CD4-positive, alpha-beta T cell (primary cell): Measurements from ENCODE around the gene ENTPD7. TPM values are rescaled to one million over a fixed set of nuclear protein-coding genes. Genes with fewer than 3 reads are reported as not detected.
A peak's percentile ranks its signal among the peaks of the same experiment; 100 is the strongest.

Source experiments
- ATAC-seq: fragments of 200-7000 bp; cut with Tn5 transposase; one replicate; pipeline ENCODE4 v1.10.0; 2022; ENCODE audit warnings: mild to moderate bottlenecking; ENCODE audit not compliant: poor library complexity
- CTCF ChIA-PET: fragments of 350-600 bp; sonication (Branson Sonifier 250); formaldehyde crosslinking; loops from one replicate; lab custom pipeline; 2021; ENCODE audit warnings: antibody characterized with exemption, inconsistent platforms; lab: Charles Lee
- POLR2A ChIA-PET: fragments of 350-600 bp; sonication (Branson Sonifier 250); formaldehyde crosslinking; loops from one replicate; lab custom pipeline; 2021; ENCODE audit warnings: antibody characterized with exemption, inconsistent platforms; lab: Charles Lee
- DNase-seq, 14 experiments: peaks; one replicate each; pipeline ENCODE4 v3.0.0-alpha.2; 2013 to 2020; ENCODE audit warnings: mixed read lengths in 2 of 14
- H3K27ac ChIP-seq, 2 donors: one replicate each; pipeline versions ENCODE4 v1.5.1 to v1.7.0; 2013; ENCODE audit warnings: low read length in 2 of 2, low read depth in 1 of 2, mild to moderate bottlenecking in 1 of 2
- H3K27me3 ChIP-seq, 2 experiments: 1 replicate in 1 of 2; 2 replicates in 1 of 2; pipeline versions ENCODE4 v1.6.1 to v1.7.0; 2013; ENCODE audit warnings: low read length in 2 of 2, control low read depth in 1 of 2, mild to moderate bottlenecking in 1 of 2, moderate library complexity in 1 of 2; ENCODE audit not compliant: insufficient read depth in 2 of 2, control insufficient read depth in 1 of 2
- H3K36me3 ChIP-seq: one replicate; pipeline ENCODE4 v1.6.1; 2013; ENCODE audit warnings: low read length, control low read depth; ENCODE audit not compliant: insufficient read depth
- H3K4me1 ChIP-seq: one replicate; pipeline ENCODE4 v1.6.1; 2013; ENCODE audit warnings: low read length, control low read depth; ENCODE audit not compliant: insufficient read depth
- H3K4me3 ChIP-seq: one replicate; pipeline ENCODE4 v1.5.1; 2013; ENCODE audit warnings: mild to moderate bottlenecking, low read length, moderate library complexity
- H3K9me3 ChIP-seq, 2 experiments: 1 replicate in 1 of 2; 2 replicates in 1 of 2; pipeline versions ENCODE4 v1.6.1 to v1.7.0; 2013; ENCODE audit warnings: low read length in 2 of 2, mild to moderate bottlenecking in 2 of 2, control low read depth in 1 of 2, moderate library complexity in 1 of 2; ENCODE audit not compliant: control insufficient read depth in 1 of 2, insufficient read depth in 1 of 2
- H3K27ac Mint-ChIP-seq: one replicate; pipeline ENCODE4 v1.8.0; 2020; ENCODE audit warnings: mixed read lengths
- H3K27me3 Mint-ChIP-seq: one replicate; pipeline ENCODE4 v1.8.0; 2021; ENCODE audit warnings: mixed read lengths
- H3K36me3 Mint-ChIP-seq: one replicate; pipeline ENCODE4 v1.8.0; 2021; ENCODE audit warnings: low read depth, mixed read lengths
- H3K4me1 Mint-ChIP-seq: one replicate; pipeline ENCODE4 v1.8.0; 2021; ENCODE audit warnings: low read depth, mixed read lengths
- H3K4me3 Mint-ChIP-seq: one replicate; pipeline ENCODE4 v1.8.0; 2020; ENCODE audit warnings: mild to moderate bottlenecking, mixed read lengths
- H3K9me3 Mint-ChIP-seq: one replicate; pipeline ENCODE4 v1.8.0; 2020; ENCODE audit warnings: mixed read lengths
- intact Hi-C, 2 experiments: fragments of 100-400 bp; cut with DNase I in 1 of 2; cut with micrococcal nuclease in 1 of 2; formaldehyde crosslinking; loops; one replicate each; pipeline versions ENCODE4 v1.15.1 to v1.9.0; 2023 to 2025; cut with DNase I, micrococcal nuclease
- polyA plus RNA-seq, 2 donors: library from polyadenylated mRNA; unstranded; fragments of 120-200 nt; gene quantifications; one replicate each; pipeline ENCODE4 v1.2.1, GENCODE V29; 2013
- total RNA-seq, 174 experiments: library from RNA in 2 of 174; stranded (reverse) in 2 of 174; gene quantifications; one replicate each; pipeline ENCODE4 v1.2.3 and lab custom pipeline; 2021 to 2026
- TF ChIP-seq, protein P1 (sequence below): fragments of 200-600 bp; IDR thresholded peaks from one replicate; pipeline ENCODE4 v1.8.0; 2022; ENCODE audit warnings: antibody characterized with exemption, mild to moderate bottlenecking

The ENTPD7 gene, protein sequence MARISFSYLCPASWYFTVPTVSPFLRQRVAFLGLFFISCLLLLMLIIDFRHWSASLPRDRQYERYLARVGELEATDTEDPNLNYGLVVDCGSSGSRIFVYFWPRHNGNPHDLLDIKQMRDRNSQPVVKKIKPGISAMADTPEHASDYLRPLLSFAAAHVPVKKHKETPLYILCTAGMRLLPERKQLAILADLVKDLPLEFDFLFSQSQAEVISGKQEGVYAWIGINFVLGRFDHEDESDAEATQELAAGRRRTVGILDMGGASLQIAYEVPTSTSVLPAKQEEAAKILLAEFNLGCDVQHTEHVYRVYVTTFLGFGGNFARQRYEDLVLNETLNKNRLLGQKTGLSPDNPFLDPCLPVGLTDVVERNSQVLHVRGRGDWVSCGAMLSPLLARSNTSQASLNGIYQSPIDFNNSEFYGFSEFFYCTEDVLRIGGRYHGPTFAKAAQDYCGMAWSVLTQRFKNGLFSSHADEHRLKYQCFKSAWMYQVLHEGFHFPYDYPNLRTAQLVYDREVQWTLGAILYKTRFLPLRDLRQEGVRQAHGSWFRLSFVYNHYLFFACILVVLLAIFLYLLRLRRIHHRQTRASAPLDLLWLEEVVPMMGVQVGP
- total RNA-seq (1 to 10 TPM; 1.1 to 1.4 TPM), total RNA-seq (lab: John Stamatoyannopoulos, UW) (4.8 to 35.6 (median 12.8) reads per million in 172 experiments)
- polyA plus RNA-seq (2013, experiment 1 of 2): 3.0 TPM
- 3.0 TPM for polyA plus RNA-seq (2013, experiment 2 of 2)

DNA sequence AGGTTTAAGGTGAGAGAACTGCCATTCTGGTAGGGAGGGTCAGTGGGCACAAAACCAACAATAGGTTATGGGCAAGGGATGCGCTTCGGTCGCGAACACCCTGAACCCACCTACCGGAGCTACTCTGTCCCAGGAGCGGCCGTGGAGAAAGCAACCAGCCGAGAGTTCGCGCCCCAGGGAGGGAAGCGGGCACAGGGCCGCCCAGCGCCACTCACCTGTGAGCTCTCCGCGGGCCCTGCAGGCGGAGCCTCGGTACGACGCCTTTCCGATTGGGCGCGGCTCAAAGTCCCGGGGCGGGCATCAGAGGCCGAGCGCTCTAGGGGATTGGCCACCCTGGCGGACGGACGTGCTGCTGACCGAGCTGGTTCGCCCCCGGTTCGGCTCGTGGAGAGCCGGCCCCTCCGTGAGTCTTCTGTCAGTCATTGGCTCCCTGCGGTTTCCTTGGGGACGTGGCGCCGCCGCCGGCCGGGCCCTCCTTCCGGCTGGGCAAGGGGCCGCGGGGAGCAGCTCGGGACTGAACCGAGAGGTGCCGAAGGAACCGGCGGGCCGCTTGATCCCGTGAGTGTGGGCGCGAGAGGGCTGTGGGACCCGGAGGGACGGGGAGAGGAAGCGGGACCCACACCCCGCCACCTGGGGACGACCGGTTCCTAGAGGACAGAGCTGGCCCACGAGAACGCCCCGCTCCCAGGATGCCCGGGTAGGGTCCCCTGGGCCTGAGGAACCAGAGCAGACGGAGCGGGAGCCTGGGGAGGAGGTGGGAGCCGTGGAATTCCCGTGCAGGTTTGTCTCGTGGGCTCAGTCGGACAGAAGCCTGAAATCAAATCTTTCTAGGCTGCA, at the start of gene ENTPD7:
TSS of gene ENTPD7 (plus strand) at position 479 of the 837 bp plus-strand sequence. CDS start 448 bp downstream, outside the sequence.
- intact Hi-C loops: loop anchor here in 1 of 2 experiments (2.0 kb wide), 1 partner anchor 226 kb away; no protein-coding TSS in a partner anchor
- H3K9me3 Mint-ChIP-seq: no peaks in the 10 kb centered on the region
- TF ChIP-seq, protein P1, sequence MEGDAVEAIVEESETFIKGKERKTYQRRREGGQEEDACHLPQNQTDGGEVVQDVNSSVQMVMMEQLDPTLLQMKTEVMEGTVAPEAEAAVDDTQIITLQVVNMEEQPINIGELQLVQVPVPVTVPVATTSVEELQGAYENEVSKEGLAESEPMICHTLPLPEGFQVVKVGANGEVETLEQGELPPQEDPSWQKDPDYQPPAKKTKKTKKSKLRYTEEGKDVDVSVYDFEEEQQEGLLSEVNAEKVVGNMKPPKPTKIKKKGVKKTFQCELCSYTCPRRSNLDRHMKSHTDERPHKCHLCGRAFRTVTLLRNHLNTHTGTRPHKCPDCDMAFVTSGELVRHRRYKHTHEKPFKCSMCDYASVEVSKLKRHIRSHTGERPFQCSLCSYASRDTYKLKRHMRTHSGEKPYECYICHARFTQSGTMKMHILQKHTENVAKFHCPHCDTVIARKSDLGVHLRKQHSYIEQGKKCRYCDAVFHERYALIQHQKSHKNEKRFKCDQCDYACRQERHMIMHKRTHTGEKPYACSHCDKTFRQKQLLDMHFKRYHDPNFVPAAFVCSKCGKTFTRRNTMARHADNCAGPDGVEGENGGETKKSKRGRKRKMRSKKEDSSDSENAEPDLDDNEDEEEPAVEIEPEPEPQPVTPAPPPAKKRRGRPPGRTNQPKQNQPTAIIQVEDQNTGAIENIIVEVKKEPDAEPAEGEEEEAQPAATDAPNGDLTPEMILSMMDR: peak; percentile 29
- no peaks in the 10 kb centered on the region for H3K36me3 Mint-ChIP-seq
- H3K27ac Mint-ChIP-seq: peak within 1 kb of the TSS; percentile 46
- Histone ChIP-seq H3K27me3 (no peaks in the 10 kb centered on the region), H3K27ac (peak within 1 kb of the TSS in 1 of 2 donors; percentile 7), H3K4me3 (peak within 1 kb of the TSS; percentile 85), H3K9me3 (no peaks in the 10 kb centered on the region), H3K4me1 (peaks cover 16% of the 10 kb centered on the region), H3K36me3 (no peaks in the 10 kb centered on the region)
- DNase-seq (peak; percentile 71 to 94 (median 84)), ATAC-seq (peak; percentile 98)
- CTCF ChIA-PET: interaction anchor here (0.6 to 1.3 kb wide), 4 partner anchors 21 to 227 kb away, joined by 3 read pairs; partner anchors contain the start of gene SLC25A28
- POLR2A ChIA-PET: interaction anchor here (0.6 to 3.8 kb wide), 9 partner anchors 9 to 229 kb away, joined by 3 to 52 read pairs (median 4); partner anchors contain the start of genes COX15, CUTC, GOT1 and SLC25A28
- peaks cover 11% of the 10 kb centered on the region for H3K27me3 Mint-ChIP-seq
- H3K4me1 Mint-ChIP-seq: peaks cover 28% of the 10 kb centered on the region
- peak within 1 kb of the TSS; percentile 87 for H3K4me3 Mint-ChIP-seq

DNA sequence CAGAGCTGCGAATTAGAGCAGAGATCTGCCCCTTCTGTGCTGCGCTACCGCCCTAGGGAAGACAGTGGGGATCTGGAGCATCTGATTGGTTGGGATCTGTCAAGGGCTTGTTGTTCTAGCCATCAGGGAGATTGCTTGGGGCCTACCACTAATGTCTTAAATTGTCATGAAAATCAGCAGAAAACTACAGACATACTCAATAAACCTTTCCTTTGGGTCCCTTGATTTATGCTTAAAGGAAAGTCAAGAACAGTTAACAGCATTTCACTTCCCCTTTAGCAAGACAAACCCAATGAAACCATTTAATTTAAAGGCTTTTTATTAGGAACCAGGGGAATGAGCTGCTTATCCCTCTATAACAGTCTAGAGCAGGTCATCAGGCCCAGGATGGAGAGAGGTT, 49.1 kb upstream of the ENTPD7 start:
- Mint-ChIP-seq H3K27me3 (no peaks in the 10 kb centered on the region), H3K27ac (no peak overlapping the region), H3K4me3 (no peak overlapping the region), H3K4me1 (peaks cover 15% of the 10 kb centered on the region), H3K36me3 (peaks cover 36% of the 10 kb centered on the region), H3K9me3 (no peaks in the 10 kb centered on the region)
- Histone ChIP-seq H3K27me3 (no peaks in the 10 kb centered on the region), H3K27ac (no peak overlapping the region), H3K4me1 (no peaks in the 10 kb centered on the region), H3K4me3 (no peak overlapping the region), H3K9me3 (no peaks in the 10 kb centered on the region), H3K36me3 (peaks cover 43% of the 10 kb centered on the region)
- no peak for ATAC-seq
- DNase-seq: no peak
- CTCF ChIA-PET: no interaction called here
- POLR2A ChIA-PET: interaction anchor here (2.1 kb wide), 1 partner anchor 10 kb away, joined by 5 read pairs; no protein-coding TSS in a partner anchor
- TF ChIP-seq, protein P1: no peak
- intact Hi-C loops: loop anchor here (5.0 to 10.0 kb wide), 3 partner anchors 173 to 1475 kb away; partner anchors contain the start of gene R3HCC1L (in 1 of the 2)
